H1 (cell line): ENCODE results near the gene ESRRB. TPM values are rescaled to one million over a fixed set of nuclear protein-coding genes. Genes with fewer than 3 reads are reported as not detected.

Experiments used
- CBX8 ChIP-seq: fragments of 300-800, 300-1000 bp; sonication (generic); IDR thresholded peaks from 2 replicates; pipeline ENCODE4 v1.7.1; 2016; ENCODE audit warnings: low read depth, low read length, borderline replicate concordance
- JUND ChIP-seq: IDR thresholded peaks from 2 replicates; pipeline ENCODE4 v1.6.1; 2011; ENCODE audit warnings: mild to moderate bottlenecking, improper control_type of control experiment, low read length
- KDM5A ChIP-seq: fragments of 200-600 bp; IDR thresholded peaks from 2 replicates; pipeline ENCODE4 v1.7.1; 2012; ENCODE audit warnings: mild to moderate bottlenecking, low read length, inconsistent platforms, mixed read lengths
- RBBP5 ChIP-seq: IDR thresholded peaks from 2 replicates; pipeline ENCODE4 v1.7.1; 2012; ENCODE audit warnings: low read depth, mild to moderate bottlenecking, inconsistent platforms, low read length, moderate library complexity, borderline replicate concordance
- RFX5 ChIP-seq: IDR thresholded peaks from 2 replicates; pipeline ENCODE4 v1.6.1; 2011; ENCODE audit warnings: low read depth, low read length, improper control_type of control experiment, borderline replicate concordance
- SAP30 ChIP-seq: fragments of 300-600 bp; sonication (generic); IDR thresholded peaks from 2 replicates; pipeline ENCODE4 v1.7.1; 2012; ENCODE audit warnings: low read length, moderate library complexity, mild to moderate bottlenecking, inconsistent platforms; ENCODE audit not compliant: insufficient read depth, insufficient replicate concordance
- polyA plus RNA-seq, 7 experiments: library from polyadenylated mRNA; depleted of rRNA in 3 of 7; stranded (reverse) in 5 of 7; unstranded in 2 of 7; fragments of >200 nt in 5 of 7; fragments of 200-250 nt in 2 of 7; gene quantifications; 1 replicate in 5 of 7; 2 replicates in 1 of 7; 4 replicates in 1 of 7; pipeline versions ENCODE4 v1.2.1 to v1.2.3, GENCODE V29; 2011 to 2013; ENCODE audit warnings: missing spikeins in 2 of 7, mixed read lengths in 2 of 7
- total RNA-seq: library from RNA; stranded (reverse); fragmentation: NEBNext Ultra II Directional; extraction: Animal tissue kit (Norgen Biotek cat#: 25700); gene quantifications from 2 replicates; pipeline ENCODE4 v1.2.1, GENCODE V29; 2021

ESRRB gene
- total and polyA plus RNA-seq, 2 of the 8 experiments (the other 6 are each of a cell fraction or from before 2014, with no cell fraction given), result 0.29 to 0.45 TPM

DNA sequence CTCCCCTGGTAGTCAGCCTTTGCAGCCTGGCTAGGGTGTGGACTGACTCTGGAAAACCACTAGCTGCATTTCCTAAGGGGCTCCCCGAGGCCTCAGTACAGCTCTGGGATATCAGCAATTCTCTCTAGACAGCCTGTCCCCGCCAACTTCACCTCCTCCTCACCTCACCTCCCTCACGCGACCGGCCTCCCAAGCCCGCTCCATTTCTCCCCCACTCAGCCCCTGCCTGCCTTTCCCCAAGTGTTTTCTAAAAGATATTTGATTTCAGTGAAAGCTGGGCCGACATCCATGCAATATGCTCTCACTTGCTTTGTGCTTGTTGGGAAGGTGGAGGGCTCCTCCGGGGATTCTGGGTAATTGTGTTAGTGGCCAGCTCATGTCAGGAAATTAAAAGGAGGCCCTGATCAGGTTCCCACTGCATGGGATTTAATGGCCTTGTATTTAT lies 91.8 kb downstream of the ESRRB start (continued):
- TF ChIP-seq CBX8 (no peak), JUND (no peak), RBBP5 (no peak), KDM5A (no peak), SAP30 (no peak), RFX5 (no peak)
